ENCODE data around the gene C7orf57. TPM values are rescaled to one million over a fixed set of nuclear protein-coding genes. Genes with fewer than 3 reads are reported as not detected.

C7orf57 gene
- total RNA-seq, 1 experiment from 2014 or later: 3.2 TPM

- H3K36me3 ChIP-seq (ENCODE audit: control insufficient read depth, insufficient read depth, low read length): peaks cover 74% of the 10 kb centered on the region
- peaks cover 21% of the 10 kb centered on the region for H3K4me1 ChIP-seq (ENCODE audit: control insufficient read depth, insufficient read depth, low read length)
- no peak for DNase-seq (ENCODE audit: low read depth, low spot score)
- ChIA-PET CTCF (no interaction called here), POLR2A (no interaction called here)
- no peak for ATAC-seq
- TF ChIP-seq CTCF (IDR thresholded peaks at IDR 0.05) (no peak), REST (IDR thresholded peaks at IDR 0.05; ENCODE audit: insufficient read depth in 1 of 2, low read depth in 2 of 2, low read length in 1 of 2) (no peak), SIN3A (IDR thresholded peaks at IDR 0.05; ENCODE audit: borderline replicate concordance, insufficient read depth, low read depth, low read length) (no peak), POLR2AphosphoS5 (IDR thresholded peaks at IDR 0.05; ENCODE audit: low read depth, low read length) (no peak; the same call in 1 of the 2 replicates), TCF7L2 (IDR thresholded peaks at IDR 0.05; ENCODE audit: low read depth, low read length) (no peak)
- H3K27me3 ChIP-seq (ENCODE audit: control insufficient read depth, insufficient read depth, low read length): no peaks in the 10 kb centered on the region
- BruUV-seq (replicated peaks): TSS peak; percentile 3
- in situ Hi-C loops (cut with HindIII; ENCODE audit: low pct_unique_long_range_greater_than_20kb, low sequenced_read_pairs): no loop called here
- intact Hi-C loops (cut with micrococcal nuclease; ENCODE audit: unreplicated experiment): no loop called here
- H3K27ac ChIP-seq (ENCODE audit: low read length): no peak overlapping the region
- H3K9me3 ChIP-seq (ENCODE audit: control insufficient read depth, insufficient read depth, low read depth, low read length): no peaks in the 10 kb centered on the region
- no peak overlapping the region for H3K4me3 ChIP-seq (ENCODE audit: low read depth in 2 of 2, low read length in 2 of 2)
These were observed 64.4 kb downstream of the C7orf57 start for GRCh38 chr7:48099781-48100180.

- ChIA-PET POLR2A (interaction anchor here (0.7 kb wide), 1 partner anchor 20 kb away, joined by 4 read pairs; no protein-coding TSS in a partner anchor), CTCF (no interaction called here)
- H3K27ac ChIP-seq (ENCODE audit: low read length): no peak overlapping the region
- TF ChIP-seq TCF7L2 (IDR thresholded peaks at IDR 0.05; ENCODE audit: low read depth, low read length) (no peak), SIN3A (IDR thresholded peaks at IDR 0.05; ENCODE audit: borderline replicate concordance, insufficient read depth, low read depth, low read length) (no peak), POLR2AphosphoS5 (IDR thresholded peaks at IDR 0.05; ENCODE audit: low read depth, low read length) (no peak), REST (IDR thresholded peaks at IDR 0.05; ENCODE audit: insufficient read depth in 1 of 2, low read depth in 2 of 2, low read length in 1 of 2) (no peak), CTCF (IDR thresholded peaks at IDR 0.05) (no peak)
- H3K4me1 ChIP-seq (ENCODE audit: control insufficient read depth, insufficient read depth, low read length): 0 out of 2 replicates have a peak, but pooled peaks cover 11% of the 10 kb centered on the region
- H3K27me3 ChIP-seq (ENCODE audit: control insufficient read depth, insufficient read depth, low read length): no peaks in the 10 kb centered on the region
- no peaks in the 10 kb centered on the region for H3K9me3 ChIP-seq (ENCODE audit: control insufficient read depth, insufficient read depth, low read depth, low read length)
- no peak for DNase-seq (ENCODE audit: low read depth, low spot score)
- H3K36me3 ChIP-seq (ENCODE audit: control insufficient read depth, insufficient read depth, low read length): peaks cover 73% of the 10 kb centered on the region
- ATAC-seq: no peak
- intact Hi-C loops (cut with micrococcal nuclease; ENCODE audit: unreplicated experiment) (no loop called here), in situ Hi-C loops (cut with HindIII; ENCODE audit: low pct_unique_long_range_greater_than_20kb, low sequenced_read_pairs) (no loop called here)
- no TSS peak for BruUV-seq (replicated peaks)
- no peak overlapping the region for H3K4me3 ChIP-seq (ENCODE audit: low read depth in 2 of 2, low read length in 2 of 2)
These were observed 66.0 kb downstream of the C7orf57 start for GRCh38 chr7:48101352-48101751.
